HG02870 (cell line): Measurements from ENCODE around the gene RUNX2.
"Not testable (repeated sequence)": the region's sequence is repeated elsewhere in the genome, so short reads cannot be mapped to it uniquely, and the experiment has no call there.

Source experiments
- ATAC-seq: cut with Tn5 transposase; IDR thresholded peaks from one replicate; pipeline ENCODE4 v1.9.1; 2021; ENCODE audit warnings: mild to moderate bottlenecking, moderate library complexity; ENCODE audit not compliant: unreplicated experiment

The RUNX2 gene

GRCh38 chr6:45327956-45328522, at the start of gene RUNX2:
Gene RUNX2, plus strand, starts transcription at chr6:45328330. Its CDS starts 397 bp downstream, at chr6:45328727.
- no peak for ATAC-seq

DNA sequence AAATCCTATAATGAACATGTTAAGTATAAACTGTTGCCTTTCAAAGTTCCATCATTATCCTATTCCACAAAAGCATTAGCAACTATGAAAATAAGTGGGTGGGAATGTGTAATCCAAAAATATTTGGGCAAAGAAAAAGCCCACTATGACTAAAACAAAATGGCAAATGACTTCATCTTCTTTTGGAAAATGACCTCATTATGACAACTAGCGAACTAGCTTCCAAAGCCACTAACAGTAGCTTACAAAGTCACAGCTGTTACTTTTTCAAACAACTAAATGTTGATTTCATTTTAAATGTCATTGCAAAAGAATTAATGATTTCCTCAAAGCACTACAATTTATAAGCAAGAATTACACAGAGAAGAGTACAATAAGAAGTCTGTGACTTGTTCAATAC, 49.8 kb upstream of the RUNX2 start:
- ATAC-seq: no peak

DNA sequence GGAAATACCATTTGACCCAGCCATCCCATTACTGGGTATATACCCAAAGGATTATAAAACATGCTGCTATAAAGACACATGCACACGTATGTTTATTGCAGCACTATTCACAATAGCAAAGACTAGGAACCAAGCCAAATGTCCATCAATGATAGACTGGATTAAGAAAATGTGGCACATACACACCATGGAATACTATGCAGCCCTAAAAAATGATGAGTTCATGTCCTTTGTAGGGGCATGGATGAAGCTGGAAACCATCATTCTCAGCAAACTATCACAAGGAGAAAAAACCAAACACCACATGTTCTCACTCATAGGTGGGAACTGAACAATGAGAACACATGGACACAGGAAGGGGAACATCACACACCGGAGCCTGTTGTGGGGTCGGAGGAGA, 41.4 kb upstream of the RUNX2 start:
- not testable (repeated sequence) for ATAC-seq

DNA sequence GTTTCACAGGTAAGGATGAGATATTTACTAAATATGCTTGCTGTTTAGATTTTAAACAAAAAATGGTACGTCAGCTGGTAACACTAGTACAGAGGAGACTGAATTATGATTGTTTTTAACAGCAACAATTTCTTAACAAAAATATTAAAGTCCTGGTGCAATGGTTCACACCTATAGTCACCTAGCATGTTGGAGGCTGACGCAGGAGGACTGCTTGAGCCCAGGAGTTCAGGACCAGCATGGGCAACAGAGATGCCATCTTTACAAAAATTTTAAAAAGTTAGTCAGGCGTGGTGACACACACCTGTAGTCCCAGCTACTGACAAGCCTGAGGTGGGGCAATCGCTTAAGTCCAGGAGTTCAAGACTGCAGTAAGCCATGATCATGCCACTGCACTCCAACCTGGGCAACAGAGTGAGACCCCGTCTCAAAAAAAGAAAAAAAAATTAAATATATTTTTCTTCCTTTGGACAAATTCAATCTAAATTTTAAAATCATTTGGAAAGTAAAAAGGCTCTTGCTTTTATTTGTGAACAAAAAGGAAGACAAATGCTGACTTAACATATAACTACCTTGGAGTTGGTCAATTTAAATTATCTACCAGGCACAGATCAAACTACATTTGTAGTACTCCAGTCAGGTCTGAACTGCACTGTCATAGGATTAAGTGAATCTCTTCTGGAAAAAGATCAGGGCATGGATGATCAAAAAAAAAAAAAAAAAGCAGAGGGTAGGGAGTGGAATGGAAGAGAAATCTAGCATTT, 38.2 kb upstream of the RUNX2 start:
- ATAC-seq: no peak

GRCh38 chr6:45293306-45293705, 34.8 kb upstream of the RUNX2 start:
- no peak for ATAC-seq

GRCh38 chr6:45294065-45294701, 33.9 kb upstream of the RUNX2 start:
- not testable (repeated sequence) for ATAC-seq

DNA sequence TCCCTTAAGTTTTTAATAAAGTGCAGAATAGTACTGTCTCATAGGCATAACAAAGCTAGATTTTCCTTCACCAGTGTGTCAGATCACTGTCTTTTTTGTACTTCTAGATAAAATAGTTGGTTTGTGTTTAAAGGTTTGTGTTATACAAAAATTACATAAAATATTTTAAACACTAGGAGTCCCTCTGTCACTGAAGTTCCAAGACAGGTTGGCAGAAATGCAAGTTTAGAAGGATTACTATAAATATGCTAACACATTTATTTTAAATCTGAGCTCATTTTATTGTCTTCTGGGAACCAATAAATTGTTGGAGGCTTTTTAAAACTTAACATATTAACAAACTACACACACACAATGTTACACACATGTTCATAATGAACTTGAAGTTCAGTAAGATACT, 30.8 kb upstream of the RUNX2 start:
- ATAC-seq: no peak

GRCh38 chr6:45299096-45299581, 29.0 kb upstream of the RUNX2 start:
- no peak for ATAC-seq

GRCh38 chr6:45300736-45301135, 27.4 kb upstream of the RUNX2 start:
- ATAC-seq: no peak

GRCh38 chr6:45301348-45302142, 26.6 kb upstream of the RUNX2 start:
- ATAC-seq: no peak

GRCh38 chr6:45302832-45303231, 25.3 kb upstream of the RUNX2 start:
- ATAC-seq: no peak

DNA sequence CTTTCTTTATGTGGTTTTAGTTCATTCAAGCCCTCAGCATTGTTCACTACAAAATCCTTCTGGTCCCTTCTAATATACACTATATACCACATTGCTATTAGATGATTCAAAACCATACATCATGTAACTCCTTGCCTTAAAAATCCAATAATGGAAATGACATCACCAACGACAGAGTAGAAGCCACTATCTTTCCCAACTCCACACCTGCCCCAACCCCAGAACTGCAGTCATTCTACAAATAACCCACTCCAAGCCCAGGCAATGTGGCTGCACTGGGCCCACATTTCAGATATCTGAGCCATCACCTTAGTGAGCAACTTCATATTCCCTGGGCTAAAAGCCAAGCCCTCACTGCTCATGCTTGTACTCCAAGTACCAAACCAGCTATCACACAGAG, 22.6 kb upstream of the RUNX2 start:
- ATAC-seq: no peak

GRCh38 chr6:45310118-45310788, 17.9 kb upstream of the RUNX2 start:
- no peak for ATAC-seq

- no peak for ATAC-seq
Observed at GRCh38 chr6:45314146-45314545, 14.0 kb upstream of the RUNX2 start.

DNA sequence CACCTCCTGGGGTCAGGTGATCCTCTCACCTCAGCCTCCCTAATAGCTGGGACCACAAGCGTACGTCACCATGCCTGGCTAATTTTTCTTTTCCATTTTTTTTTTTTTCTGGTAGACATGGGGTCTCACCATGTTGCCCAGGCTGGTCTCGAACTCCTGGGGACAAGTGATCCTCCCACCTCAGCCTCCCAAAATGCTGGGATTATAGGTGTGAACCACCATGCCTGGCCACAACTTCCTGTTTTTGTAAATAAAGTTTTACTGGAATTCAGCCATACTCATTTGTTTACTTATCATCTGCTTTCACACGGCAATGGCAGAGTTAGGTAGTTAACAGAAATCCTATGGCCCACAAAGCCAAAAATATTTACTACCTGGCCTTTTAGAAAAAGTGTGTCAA, 7.8 kb upstream of the RUNX2 start:
- no peak for ATAC-seq

- ATAC-seq: no peak
Observed at GRCh38 chr6:45323656-45324224, 4.4 kb upstream of the RUNX2 start.

DNA sequence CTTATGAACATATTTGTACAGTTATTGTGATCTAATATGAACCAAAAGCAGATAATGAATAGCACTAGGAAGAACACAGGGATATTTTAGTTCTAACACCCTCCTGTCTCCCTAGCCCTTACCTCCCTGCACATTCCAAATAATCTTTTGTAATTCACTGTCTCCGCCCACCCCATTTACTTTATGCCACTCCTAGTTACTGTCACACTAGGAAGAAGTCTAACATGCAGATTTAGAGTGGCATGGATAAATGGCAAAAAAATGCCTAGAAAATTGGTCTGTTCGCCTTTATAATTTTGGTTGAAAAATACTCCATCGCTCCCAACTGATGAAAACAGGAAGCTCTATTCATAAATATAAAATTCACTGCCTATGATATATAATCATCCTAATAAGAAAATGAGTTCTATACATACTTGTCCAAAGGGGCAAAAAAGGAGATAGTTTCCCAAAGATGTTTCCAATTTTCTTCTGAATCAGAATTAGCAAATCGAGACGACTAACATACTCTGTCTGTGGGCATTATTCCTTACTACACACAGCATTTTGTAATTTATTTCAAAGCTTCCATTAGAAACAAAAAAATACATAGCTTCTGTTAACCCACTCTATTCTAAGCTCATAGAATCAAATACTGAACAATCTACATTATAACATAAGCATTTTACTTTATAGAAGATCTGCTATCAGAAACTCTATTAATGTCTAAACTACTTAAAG, 1.3 kb upstream of the RUNX2 start:
- ATAC-seq: no peak

- ATAC-seq: no peak
Observed at GRCh38 chr6:45328523-45328922, 393 bp downstream of the RUNX2 start.

DNA sequence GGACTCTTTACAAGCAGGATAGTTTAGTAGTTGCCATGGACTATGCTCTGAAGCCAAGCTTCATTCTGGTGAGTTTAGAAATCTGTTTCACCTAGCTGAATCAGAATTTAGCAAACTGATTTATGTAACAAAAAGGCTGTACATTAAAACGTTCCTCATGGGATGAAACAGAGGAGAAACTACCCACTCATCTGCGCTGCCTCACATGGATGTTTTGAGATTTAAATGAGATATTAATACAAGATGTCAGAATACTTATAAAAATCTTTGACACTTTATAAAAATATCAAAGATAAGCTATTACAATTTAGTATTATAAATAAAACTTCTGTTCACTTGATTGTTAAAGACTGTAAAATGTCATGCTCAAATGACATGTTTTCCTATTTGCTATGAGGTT, 16.8 kb downstream of the RUNX2 start:
- ATAC-seq: no peak
